Calu3 (cell line): ENCODE measurements around the gene RAP1GAP. TPM values are rescaled to one million over a fixed set of nuclear protein-coding genes. Genes with fewer than 3 reads are reported as not detected.

Source experiments
- BruUV-seq: library from RNA; stranded (reverse); fragments of 400-500 nt; replicated peaks from 2 replicates; lab custom pipeline; 2021; lab: Mats Ljungman, UMichigan
- CTCF ChIA-PET: fragments of 300-600 bp; sonication (Branson Sonifier 250); formaldehyde crosslinking; loops from one replicate; lab custom pipeline; 2022; ENCODE audit warnings: antibody characterized with exemption; lab: Charles Lee
- DNase-seq: peaks from one replicate; pipeline ENCODE4 v3.0.0; 2022
- H3K27ac Mint-ChIP-seq: one replicate; pipeline ENCODE4 v1.8.0; 2022; ENCODE audit warnings: mixed read lengths; ENCODE audit not compliant: unreplicated experiment
- H3K27me3 Mint-ChIP-seq: one replicate; pipeline ENCODE4 v1.8.0; 2022; ENCODE audit warnings: mixed read lengths; ENCODE audit not compliant: unreplicated experiment
- H3K36me3 Mint-ChIP-seq: one replicate; pipeline ENCODE4 v1.8.0; 2022; ENCODE audit warnings: mild to moderate bottlenecking, moderate library complexity, mixed read lengths; ENCODE audit not compliant: insufficient read depth, unreplicated experiment
- H3K4me1 Mint-ChIP-seq: one replicate; pipeline ENCODE4 v1.8.0; 2022; ENCODE audit warnings: mild to moderate bottlenecking, low read depth, mixed read lengths; ENCODE audit not compliant: unreplicated experiment
- H3K4me3 Mint-ChIP-seq: one replicate; pipeline ENCODE4 v1.8.0; 2022; ENCODE audit warnings: mild to moderate bottlenecking, low read depth, moderate library complexity, mixed read lengths; ENCODE audit not compliant: unreplicated experiment
- H3K9me3 Mint-ChIP-seq: one replicate; pipeline ENCODE4 v1.8.0; 2022; ENCODE audit warnings: low read depth, mixed read lengths; ENCODE audit not compliant: unreplicated experiment
- intact Hi-C: fragments of 100-400 bp; cut with micrococcal nuclease; formaldehyde crosslinking; loops from one replicate; pipeline ENCODE4 v1.10.0; 2022; ENCODE audit not compliant: unreplicated experiment
- total RNA-seq: library from RNA; stranded (reverse); gene quantifications from 2 replicates; pipeline ENCODE4 v1.2.3, GENCODE V29; 2022
- TF ChIP-seq, protein P1 (sequence below): fragments of 200-600 bp; IDR thresholded peaks from one replicate; pipeline ENCODE4 v1.8.0; 2022; ENCODE audit warnings: antibody characterized with exemption; ENCODE audit not compliant: unreplicated experiment

RAP1GAP gene
- total RNA-seq, 1 experiment from 2014 or later, result 23.8 TPM

DNA sequence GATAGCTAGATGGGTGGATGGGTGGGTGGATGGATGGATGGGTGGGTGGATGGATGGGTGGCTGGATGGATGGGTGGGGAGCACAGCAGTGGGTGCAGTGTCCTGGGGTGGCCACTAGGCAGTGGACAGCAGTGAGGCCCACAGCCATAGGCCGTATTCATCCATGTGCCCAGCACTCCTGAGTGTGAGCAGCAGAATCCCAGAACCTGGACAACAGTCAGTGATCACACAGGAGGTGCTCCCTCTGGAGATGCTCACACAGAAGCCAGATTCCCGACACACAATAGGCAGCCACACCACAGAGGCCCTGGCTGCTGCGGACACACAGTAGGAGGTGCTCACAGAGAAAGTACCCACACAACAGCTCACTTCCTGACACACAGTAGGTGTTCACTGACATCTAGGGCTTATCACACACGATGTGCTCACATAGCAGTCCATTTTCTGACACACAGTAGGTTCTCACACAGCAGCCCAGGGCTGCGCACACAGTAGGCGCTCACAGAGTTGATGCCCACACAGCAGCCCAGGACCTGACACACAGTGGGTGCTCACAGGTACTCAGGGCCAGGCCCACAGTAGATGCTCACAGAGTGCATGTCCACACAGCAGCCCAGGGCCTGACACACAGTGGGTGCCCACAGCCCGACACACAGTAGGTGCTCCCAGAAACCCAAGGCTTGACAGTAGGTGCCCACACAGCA, 64.0 kb downstream of the RAP1GAP start:
- BruUV-seq, result no TSS peak
- TF ChIP-seq, protein P1, sequence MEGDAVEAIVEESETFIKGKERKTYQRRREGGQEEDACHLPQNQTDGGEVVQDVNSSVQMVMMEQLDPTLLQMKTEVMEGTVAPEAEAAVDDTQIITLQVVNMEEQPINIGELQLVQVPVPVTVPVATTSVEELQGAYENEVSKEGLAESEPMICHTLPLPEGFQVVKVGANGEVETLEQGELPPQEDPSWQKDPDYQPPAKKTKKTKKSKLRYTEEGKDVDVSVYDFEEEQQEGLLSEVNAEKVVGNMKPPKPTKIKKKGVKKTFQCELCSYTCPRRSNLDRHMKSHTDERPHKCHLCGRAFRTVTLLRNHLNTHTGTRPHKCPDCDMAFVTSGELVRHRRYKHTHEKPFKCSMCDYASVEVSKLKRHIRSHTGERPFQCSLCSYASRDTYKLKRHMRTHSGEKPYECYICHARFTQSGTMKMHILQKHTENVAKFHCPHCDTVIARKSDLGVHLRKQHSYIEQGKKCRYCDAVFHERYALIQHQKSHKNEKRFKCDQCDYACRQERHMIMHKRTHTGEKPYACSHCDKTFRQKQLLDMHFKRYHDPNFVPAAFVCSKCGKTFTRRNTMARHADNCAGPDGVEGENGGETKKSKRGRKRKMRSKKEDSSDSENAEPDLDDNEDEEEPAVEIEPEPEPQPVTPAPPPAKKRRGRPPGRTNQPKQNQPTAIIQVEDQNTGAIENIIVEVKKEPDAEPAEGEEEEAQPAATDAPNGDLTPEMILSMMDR, result no peak
- Mint-ChIP-seq H3K36me3 (peaks cover 27% of the 10 kb centered on the region), H3K4me1 (peaks cover 22% of the 10 kb centered on the region), H3K4me3 (no peak overlapping the region), H3K9me3 (no peaks in the 10 kb centered on the region), H3K27me3 (no peaks in the 10 kb centered on the region), H3K27ac (no peak overlapping the region)
- CTCF ChIA-PET, result no interaction called here
- no peak for DNase-seq
- intact Hi-C loops, result no loop called here

GRCh38 chr1:21604208-21604957, 64.8 kb downstream of the RAP1GAP start:
- H3K4me1 Mint-ChIP-seq, result peaks cover 22% of the 10 kb centered on the region
- H3K4me3 Mint-ChIP-seq, result no peak overlapping the region
- no peaks in the 10 kb centered on the region for H3K27me3 Mint-ChIP-seq
- DNase-seq, result no peak
- TF ChIP-seq, protein P1, result no peak
- H3K27ac Mint-ChIP-seq, result no peak overlapping the region
- intact Hi-C loops, result no loop called here
- no TSS peak for BruUV-seq
- no peaks in the 10 kb centered on the region for H3K9me3 Mint-ChIP-seq
- peaks cover 35% of the 10 kb centered on the region for H3K36me3 Mint-ChIP-seq
- CTCF ChIA-PET, result no interaction called here

- Mint-ChIP-seq H3K9me3 (no peaks in the 10 kb centered on the region), H3K4me3 (no peak overlapping the region), H3K36me3 (peaks cover 38% of the 10 kb centered on the region), H3K4me1 (peaks cover 22% of the 10 kb centered on the region), H3K27me3 (no peaks in the 10 kb centered on the region), H3K27ac (no peak overlapping the region)
- TF ChIP-seq, protein P1, result no peak
- no TSS peak for BruUV-seq
- intact Hi-C loops, result no loop called here
- CTCF ChIA-PET, result no interaction called here
- DNase-seq, result no peak
Observed at GRCh38 chr1:21603177-21604138, 65.7 kb downstream of the RAP1GAP start.
